ENCODE data around the gene LLCFC1.

LLCFC1 gene

DNA sequence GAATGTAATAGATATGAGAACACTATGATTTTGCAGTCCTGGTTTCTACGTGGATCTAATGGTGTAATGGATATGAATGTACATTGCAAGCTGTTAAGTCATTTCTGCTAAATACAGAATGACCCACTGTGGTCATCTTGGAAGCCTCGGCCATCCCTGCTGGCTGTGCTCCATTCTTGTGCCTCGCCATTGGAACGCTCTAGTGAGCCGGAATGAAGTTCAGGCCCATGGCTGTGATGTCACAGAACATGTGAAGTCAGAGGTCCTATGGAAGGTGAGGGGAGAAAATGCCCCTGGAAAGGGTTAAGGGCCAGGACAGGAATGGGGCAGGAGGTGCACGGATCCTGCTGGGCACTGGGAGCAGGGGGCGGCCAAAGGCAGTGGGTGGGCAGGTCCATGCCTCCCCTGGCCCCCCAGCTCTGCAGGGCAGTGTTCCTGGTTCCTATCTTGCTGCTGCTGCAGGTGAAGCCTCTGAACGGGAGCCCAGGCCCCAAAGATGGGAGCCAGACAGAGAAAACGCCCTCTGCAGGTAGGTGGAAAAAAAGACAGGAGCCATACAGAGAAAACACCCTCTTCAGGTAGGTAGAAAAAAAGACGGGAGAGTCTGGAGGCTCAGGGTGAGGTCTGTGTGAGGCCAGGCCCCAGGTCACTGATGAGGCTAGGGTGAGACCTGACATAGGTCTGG, at the start of gene LLCFC1:
TSS of gene LLCFC1 (plus strand) at position 259 of the 685 bp plus-strand sequence. CDS start at position 397, 138 bp downstream.
- H3K27ac Mint-ChIP-seq: no peak within 1 kb of the TSS
- no peak for DNase-seq
- peaks cover 3% of the 10 kb centered on the region for H3K27me3 Mint-ChIP-seq
- H3K9me3 Mint-ChIP-seq: no peaks in the 10 kb centered on the region
- H3K4me1 Mint-ChIP-seq: no peaks in the 10 kb centered on the region
- H3K36me3 Mint-ChIP-seq (ENCODE audit: low read depth): no peaks in the 10 kb centered on the region
- no peak for ATAC-seq
- H3K4me3 Mint-ChIP-seq: no peak within 1 kb of the TSS

DNA sequence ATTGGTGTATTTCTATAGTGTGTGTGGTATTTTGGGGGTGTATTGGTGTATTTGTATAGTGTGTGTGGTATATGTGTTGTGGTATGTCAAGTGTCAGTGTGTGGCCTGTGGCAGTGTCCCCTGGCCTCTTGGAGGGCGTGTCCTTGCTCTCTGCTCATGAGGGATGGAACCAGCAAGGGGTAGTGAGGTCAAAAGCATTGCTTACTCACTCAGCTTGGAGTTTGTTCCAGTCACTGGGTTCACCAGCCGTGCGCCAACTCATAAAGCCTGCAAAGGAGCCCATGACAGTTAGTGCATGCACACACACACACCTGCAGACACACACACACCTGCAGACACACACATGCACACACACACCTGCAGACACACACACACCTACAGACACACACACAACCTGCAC, 49.5 kb upstream of the LLCFC1 start:
- no peak for DNase-seq
- Mint-ChIP-seq H3K4me3 (no peak overlapping the region), H3K9me3 (no peaks in the 10 kb centered on the region), H3K27me3 (peaks cover 3% of the 10 kb centered on the region), H3K36me3 (ENCODE audit: low read depth) (no peaks in the 10 kb centered on the region), H3K27ac (no peak overlapping the region), H3K4me1 (no peaks in the 10 kb centered on the region)
- no peak for ATAC-seq

DNA sequence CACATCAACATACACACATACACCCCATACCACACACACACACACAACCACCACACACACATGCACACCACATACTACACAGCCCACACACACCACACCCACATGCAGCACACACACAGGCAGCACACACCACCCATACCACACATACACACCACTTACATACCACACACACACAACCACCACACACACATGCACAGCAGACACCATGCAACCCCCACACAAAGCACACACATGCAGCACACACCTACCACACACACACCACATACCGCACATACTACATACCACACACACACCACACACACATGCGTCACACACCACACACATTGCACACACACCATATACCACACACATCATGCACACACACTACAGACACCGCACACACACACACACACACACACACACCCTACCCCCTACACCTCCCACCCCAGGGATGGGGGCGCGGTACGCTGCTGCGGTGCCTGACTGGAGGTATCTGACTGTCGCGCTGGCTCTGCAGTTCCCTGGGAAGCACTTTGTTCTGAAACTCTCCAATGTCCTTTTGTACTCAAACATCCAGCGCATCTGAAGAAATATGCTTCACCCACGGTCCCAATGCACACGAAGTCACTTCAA, 48.3 kb upstream of the LLCFC1 start:
- Mint-ChIP-seq H3K9me3 (no peaks in the 10 kb centered on the region), H3K27me3 (peaks cover 3% of the 10 kb centered on the region)
- no peak for ATAC-seq

DNA sequence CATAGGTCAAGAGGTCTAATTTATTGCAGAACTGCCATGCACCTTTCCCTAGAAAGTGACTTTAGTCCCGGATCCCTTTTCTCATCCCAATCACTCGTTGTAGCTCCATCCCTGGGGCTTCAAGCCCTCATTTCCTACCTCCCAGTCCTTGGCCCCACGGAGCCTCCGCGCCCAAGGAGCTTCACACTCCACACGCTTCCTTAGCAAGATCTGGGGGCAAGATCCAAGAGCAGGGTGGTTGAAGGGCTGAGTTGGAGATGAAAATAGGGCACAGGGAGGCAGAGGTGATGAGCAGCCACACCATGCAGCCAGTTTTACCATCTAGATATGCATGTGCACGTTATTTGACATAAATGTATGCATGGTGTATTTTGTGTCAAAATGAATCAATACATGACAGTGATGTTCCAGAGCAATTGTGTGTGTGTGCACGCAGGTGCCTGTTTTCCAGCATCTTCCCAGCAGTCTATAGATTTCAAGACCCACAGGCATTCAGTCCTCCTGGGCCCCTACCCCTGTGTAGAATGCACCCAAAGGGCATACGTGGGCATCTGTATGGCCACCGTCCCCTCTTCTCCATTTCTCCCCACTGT, 47.7 kb upstream of the LLCFC1 start:
- ATAC-seq: no peak
- no peak overlapping the region for H3K27ac Mint-ChIP-seq
- H3K36me3 Mint-ChIP-seq (ENCODE audit: low read depth): no peaks in the 10 kb centered on the region
- H3K4me3 Mint-ChIP-seq: no peak overlapping the region
- no peak for DNase-seq
- H3K9me3 Mint-ChIP-seq: no peaks in the 10 kb centered on the region
- peaks cover 3% of the 10 kb centered on the region for H3K27me3 Mint-ChIP-seq
- H3K4me1 Mint-ChIP-seq: no peaks in the 10 kb centered on the region

More for the DNA sequence above, 48.3 kb upstream of the LLCFC1 start:
- no peaks in the 10 kb centered on the region for H3K36me3 Mint-ChIP-seq (ENCODE audit: low read depth)
- DNase-seq: no peak
- H3K4me1 Mint-ChIP-seq: no peaks in the 10 kb centered on the region
- no peak overlapping the region for H3K27ac Mint-ChIP-seq
- no peak overlapping the region for H3K4me3 Mint-ChIP-seq

DNA sequence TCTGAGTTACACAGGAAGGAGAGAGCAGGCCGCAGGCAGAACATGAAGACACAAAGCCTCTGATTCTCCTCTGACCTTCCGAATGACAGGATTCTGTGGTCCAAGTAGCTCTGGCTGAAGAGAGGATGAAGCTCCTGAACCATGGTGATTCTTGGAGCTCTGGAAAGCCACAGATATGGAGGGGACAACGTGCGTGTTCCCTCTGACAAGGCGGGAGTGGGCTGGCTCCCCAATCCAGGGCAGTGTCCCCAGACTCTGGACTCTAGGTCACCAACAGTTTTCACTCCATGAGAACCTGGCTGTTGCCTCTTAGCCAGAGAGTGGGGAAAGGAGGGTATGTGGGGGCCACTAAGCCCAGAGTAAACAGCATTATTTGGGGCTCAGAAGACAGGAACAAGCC, 46.3 kb upstream of the LLCFC1 start:
- no peaks in the 10 kb centered on the region for H3K4me1 Mint-ChIP-seq
- H3K36me3 Mint-ChIP-seq (ENCODE audit: low read depth): no peaks in the 10 kb centered on the region
- ATAC-seq: no peak
- H3K4me3 Mint-ChIP-seq: no peak overlapping the region
- H3K27ac Mint-ChIP-seq: no peak overlapping the region
- peaks cover 3% of the 10 kb centered on the region for H3K27me3 Mint-ChIP-seq
- H3K9me3 Mint-ChIP-seq: no peaks in the 10 kb centered on the region
- no peak for DNase-seq

DNA sequence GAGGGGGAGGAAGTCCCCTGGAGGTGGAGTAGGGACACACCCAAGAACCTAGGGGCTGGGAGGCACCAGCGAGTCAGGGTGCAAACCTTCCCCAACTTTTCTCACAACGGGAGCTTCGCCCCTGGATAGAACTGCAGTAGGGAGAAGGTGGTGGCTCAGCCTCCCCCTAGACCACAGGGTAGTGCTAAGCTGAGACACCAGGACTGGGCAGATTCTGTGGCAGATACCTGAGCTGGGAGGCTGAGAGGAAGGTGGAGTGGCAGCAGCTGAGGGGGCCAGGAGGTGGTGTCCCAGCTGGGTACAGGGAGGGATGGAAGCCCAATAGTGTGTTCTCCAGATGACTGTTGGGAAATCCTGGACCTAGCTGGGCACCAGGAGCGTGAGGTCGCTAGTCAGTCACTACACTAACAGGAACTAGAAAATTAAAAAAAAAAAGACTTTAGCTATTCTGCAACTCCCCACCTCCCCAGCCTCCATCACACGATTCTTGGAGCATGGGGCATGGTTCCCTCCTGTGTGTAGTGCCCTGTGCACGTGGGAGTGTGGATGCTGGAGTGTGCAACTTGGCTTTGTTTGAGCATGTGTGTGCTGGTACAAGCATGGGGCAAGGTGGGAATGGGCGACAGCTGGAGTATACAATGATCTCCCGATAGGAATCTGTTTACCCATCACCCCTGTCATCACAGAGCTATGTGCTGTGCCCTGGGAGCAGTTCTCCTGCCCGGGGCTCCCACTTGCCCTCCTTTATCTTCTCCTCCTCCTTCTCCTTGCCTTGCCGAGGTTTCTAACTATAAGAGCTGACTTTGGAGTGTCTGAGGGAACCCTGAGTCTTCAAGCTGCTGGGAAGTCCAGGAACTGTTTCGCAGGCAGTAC, 44.9 kb upstream of the LLCFC1 start:
- no peaks in the 10 kb centered on the region for H3K36me3 Mint-ChIP-seq (ENCODE audit: low read depth)
- H3K4me3 Mint-ChIP-seq: no peak overlapping the region
- DNase-seq: no peak

DNA sequence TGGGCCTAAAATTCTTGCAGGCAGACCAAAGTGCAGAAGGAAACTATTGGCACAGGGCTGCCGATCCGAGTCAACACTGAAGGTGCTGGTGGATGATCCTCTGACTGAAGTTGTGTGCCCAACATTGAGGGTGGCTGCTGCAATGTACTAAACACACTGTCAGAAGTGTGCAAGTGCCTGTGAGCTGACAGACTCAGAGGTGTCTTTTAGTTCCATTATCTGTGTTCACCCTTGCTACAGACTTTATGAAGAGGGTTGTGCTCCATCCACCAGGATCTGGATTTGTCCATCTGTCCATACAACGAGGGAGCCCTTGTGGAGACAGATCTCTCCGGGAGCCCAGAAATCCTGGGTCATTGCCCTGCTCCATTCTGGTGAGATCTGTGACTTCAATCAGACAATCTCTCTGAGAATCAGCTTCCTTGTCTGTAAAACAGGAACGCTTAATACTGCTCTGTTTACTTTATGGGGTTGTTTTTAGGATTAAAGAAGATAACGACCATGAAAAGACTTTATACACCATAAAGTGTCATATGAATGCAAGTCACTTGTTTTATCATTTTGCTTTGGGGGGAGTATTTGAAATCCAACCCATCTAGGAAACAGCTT, 44.2 kb upstream of the LLCFC1 start:
- Mint-ChIP-seq H3K27ac (no peak overlapping the region), H3K9me3 (no peaks in the 10 kb centered on the region)
- no peak for DNase-seq

More for the DNA sequence above, 44.9 kb upstream of the LLCFC1 start:
- H3K4me1 Mint-ChIP-seq: no peaks in the 10 kb centered on the region
- H3K9me3 Mint-ChIP-seq: no peaks in the 10 kb centered on the region
- H3K27ac Mint-ChIP-seq: no peak overlapping the region
- no peak for ATAC-seq
- H3K27me3 Mint-ChIP-seq: peaks cover 5% of the 10 kb centered on the region

DNA sequence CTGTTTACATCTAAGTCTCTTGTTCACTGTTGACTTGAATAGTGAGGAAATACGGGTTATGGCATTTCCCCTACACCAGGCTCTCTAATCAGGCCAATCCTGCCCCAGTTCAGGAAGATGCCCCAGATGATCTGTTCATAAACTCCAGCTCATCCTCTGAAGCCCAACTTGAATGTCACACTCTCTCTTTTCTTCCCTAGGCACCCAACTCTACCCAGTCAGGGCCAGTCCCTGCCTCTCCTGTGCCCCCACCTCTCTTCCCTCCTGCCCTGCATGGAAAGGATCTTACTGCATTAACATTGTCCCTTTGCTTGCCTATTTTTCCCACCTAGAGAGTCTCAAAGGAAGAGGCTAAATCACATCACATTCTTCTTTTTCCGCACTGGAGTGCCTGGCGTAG, 43.1 kb upstream of the LLCFC1 start:
- Mint-ChIP-seq H3K4me1 (no peaks in the 10 kb centered on the region), H3K4me3 (no peak overlapping the region), H3K27me3 (peaks cover 2% of the 10 kb centered on the region), H3K9me3 (no peaks in the 10 kb centered on the region), H3K36me3 (ENCODE audit: low read depth) (no peaks in the 10 kb centered on the region), H3K27ac (no peak overlapping the region)
- ATAC-seq (no peak), DNase-seq (no peak)

More for the DNA sequence above, 44.2 kb upstream of the LLCFC1 start:
- H3K4me3 Mint-ChIP-seq: no peak overlapping the region
- H3K36me3 Mint-ChIP-seq (ENCODE audit: low read depth): no peaks in the 10 kb centered on the region
- no peak for ATAC-seq
- peaks cover 5% of the 10 kb centered on the region for H3K27me3 Mint-ChIP-seq
- no peaks in the 10 kb centered on the region for H3K4me1 Mint-ChIP-seq

DNA sequence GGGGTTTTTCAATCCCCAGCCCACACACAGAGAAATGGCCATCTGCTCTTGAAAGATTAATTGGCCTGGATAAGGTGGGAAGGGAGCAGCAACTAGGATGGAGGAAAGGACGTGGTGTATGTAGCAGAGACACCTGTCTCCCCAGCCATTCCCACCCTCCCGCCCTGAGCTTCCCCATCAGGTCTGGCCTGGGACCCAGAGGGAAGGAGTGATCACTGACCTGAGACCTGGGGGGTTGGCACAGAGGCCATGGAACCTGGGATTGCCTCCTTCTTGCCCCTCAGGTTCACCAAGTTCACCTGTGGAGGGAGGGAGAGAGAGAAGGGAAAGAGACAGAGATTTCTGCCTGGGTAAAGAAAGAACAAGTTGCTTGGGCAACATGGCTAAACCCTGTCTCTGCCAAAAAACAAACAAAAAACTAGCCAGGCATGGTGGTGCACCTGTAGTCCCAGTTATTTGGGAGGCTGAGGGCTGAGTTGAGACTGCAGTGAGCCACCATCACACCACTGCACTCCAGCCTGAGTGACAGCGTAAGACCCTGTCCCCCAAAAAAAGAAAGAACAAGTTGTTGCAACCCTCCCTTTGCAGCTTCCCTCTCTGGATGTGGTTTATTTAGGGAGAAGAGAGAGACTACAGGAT, 42.4 kb upstream of the LLCFC1 start:
- ATAC-seq: no peak
- no peaks in the 10 kb centered on the region for H3K9me3 Mint-ChIP-seq
- no peaks in the 10 kb centered on the region for H3K36me3 Mint-ChIP-seq (ENCODE audit: low read depth)
- H3K27ac Mint-ChIP-seq: no peak overlapping the region
- no peaks in the 10 kb centered on the region for H3K4me1 Mint-ChIP-seq
- no peak for DNase-seq
- H3K27me3 Mint-ChIP-seq: peaks cover 2% of the 10 kb centered on the region
- H3K4me3 Mint-ChIP-seq: no peak overlapping the region

DNA sequence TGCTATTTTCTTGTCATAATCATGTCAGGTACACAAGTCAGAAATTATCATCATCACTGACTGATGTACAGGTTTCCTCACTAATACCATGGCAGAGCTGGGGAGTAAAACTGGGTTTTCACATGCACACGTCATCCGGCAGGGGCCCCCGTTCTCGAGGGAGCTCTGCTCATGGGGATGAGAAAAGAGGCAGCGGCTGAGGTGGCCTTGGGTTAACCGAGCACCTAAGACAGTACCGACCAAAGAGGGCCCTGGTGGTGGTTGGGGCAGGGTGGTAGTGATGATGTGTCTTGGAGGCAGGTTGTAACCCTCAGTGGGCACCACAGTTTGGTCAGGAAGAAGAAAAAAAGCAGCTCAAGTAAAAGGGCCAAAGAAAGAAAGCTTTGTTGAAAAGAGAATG, 41.6 kb upstream of the LLCFC1 start:
- ATAC-seq (no peak), DNase-seq (no peak)
- no peak overlapping the region for H3K27ac Mint-ChIP-seq
- no peaks in the 10 kb centered on the region for H3K36me3 Mint-ChIP-seq (ENCODE audit: low read depth)
- no peaks in the 10 kb centered on the region for H3K4me1 Mint-ChIP-seq
- H3K9me3 Mint-ChIP-seq: no peaks in the 10 kb centered on the region
- H3K4me3 Mint-ChIP-seq: no peak overlapping the region
- H3K27me3 Mint-ChIP-seq: peaks cover 2% of the 10 kb centered on the region

DNA sequence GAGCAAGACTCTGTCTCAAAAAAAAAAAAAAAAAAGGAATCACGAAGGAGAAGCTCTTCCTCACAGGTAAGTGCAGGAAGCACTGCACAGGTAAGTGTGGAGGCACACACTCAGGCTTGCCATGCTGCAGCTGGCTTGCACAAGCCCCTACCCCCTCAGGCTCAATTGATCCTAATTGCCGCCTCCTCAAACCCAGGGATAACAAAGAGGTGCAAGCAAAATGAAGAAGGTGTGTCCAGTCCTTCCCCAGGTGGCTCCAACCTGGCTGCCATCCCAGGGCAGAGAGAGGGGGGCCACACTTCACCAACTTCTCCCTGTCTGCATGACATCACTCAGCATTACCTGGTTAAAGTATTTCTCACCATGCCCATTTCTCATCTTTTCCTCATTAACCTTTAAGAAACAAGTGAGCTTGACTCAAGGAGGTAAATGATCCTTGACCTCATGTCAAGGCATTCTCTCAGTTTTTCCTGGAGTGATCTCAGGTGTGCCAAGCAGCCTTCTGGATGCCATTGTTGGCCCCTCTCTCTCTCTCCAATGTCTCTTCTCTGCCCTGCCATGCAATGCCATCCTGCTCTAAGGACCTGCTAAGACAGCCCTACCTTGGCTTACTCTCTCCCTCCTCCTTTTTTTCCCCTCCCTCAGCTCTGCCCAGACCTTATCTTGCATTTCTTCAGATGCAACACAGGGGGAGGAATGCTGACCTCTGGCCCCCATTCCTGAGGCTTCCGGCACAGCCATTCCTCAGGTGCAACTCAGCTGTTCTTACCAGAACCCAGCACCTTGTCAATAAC, 40.7 kb upstream of the LLCFC1 start:
- Mint-ChIP-seq H3K27ac (no peak overlapping the region), H3K36me3 (ENCODE audit: low read depth) (no peaks in the 10 kb centered on the region), H3K27me3 (peaks cover 2% of the 10 kb centered on the region), H3K4me3 (no peak overlapping the region), H3K4me1 (no peaks in the 10 kb centered on the region), H3K9me3 (peaks cover 4% of the 10 kb centered on the region)
- no peak for ATAC-seq
- no peak for DNase-seq

DNA sequence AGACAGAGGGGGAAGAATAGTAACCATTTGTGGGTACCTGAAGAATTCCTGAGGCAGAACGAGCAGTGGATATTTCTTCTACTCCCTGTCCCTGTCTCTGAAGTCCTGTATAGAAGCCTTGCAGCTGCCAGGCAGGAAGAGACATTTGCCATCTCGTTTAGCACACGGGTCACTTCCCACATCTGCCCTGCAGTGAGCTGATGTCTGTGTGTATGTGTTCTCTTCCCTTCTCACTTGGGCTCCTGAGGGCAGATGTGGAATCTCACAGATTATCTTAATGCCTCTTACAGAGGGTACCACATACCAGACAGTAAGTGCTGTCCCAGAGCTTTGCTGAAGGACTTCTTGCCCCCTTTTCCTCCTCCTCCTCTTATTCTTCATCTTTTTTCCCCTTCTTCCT, 39.6 kb upstream of the LLCFC1 start:
- H3K36me3 Mint-ChIP-seq (ENCODE audit: low read depth): no peaks in the 10 kb centered on the region
- peaks cover 2% of the 10 kb centered on the region for H3K27me3 Mint-ChIP-seq
- no peaks in the 10 kb centered on the region for H3K4me1 Mint-ChIP-seq
- ATAC-seq (no peak), DNase-seq (no peak)
- H3K9me3 Mint-ChIP-seq: peaks cover 4% of the 10 kb centered on the region
- no peak overlapping the region for H3K4me3 Mint-ChIP-seq
- peak overlapping the region; percentile 16 for H3K27ac Mint-ChIP-seq

DNA sequence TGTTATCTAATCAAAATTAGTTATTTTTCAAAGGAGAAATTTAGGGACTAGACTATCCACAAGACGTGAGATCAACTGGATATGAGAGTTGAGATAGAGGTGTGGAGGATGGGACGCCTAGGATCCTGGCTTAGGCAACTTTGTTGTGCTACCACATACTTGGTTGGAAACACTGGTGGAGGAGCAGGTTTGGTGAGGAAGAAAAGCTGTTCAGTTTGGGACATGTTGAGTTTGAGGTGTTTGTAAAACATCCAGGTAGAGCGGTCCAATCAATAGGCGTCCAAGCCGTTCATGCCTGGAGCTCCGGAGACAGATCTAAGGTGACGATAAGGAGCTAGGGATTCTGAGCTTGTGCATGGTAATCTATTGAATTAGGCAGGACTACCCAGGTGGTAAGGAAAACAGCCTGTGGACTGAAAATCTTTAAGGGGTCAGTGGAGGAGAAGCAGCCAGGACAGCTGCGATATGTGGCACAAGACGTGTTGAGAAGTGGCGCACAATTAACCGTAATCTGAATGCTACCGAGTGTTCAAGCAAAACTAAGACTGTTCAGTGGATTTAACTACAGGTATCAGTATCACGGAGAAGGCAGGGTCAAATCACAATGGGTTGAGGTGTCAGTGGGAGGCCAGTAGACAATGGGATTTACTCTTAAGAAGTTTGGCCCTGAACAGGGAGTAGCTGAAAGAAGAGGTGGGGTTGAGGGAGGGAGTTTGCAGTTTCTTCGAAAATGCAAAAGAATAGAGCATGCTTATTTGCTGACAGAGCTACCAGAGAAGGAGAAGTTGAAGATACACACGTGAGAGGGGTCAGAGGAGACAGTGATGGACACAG, 37.6 kb upstream of the LLCFC1 start:
- H3K27ac Mint-ChIP-seq: no peak overlapping the region

More for the DNA sequence above, 37.6 kb upstream of the LLCFC1 start:
- H3K9me3 Mint-ChIP-seq: peaks cover 4% of the 10 kb centered on the region
- ATAC-seq (no peak), DNase-seq (no peak)
- H3K27me3 Mint-ChIP-seq: peaks cover 2% of the 10 kb centered on the region
- H3K4me3 Mint-ChIP-seq: no peak overlapping the region
- H3K4me1 Mint-ChIP-seq: no peaks in the 10 kb centered on the region
- no peaks in the 10 kb centered on the region for H3K36me3 Mint-ChIP-seq (ENCODE audit: low read depth)

All from activated naive CD8-positive, alpha-beta T cell treated with anti-CD3 and anti-CD28 coated beads, Interleukin-2, amount 50 U/mL, for 24 hours (primary cell).